Heart right ventricle (tissue), 16 donors: ENCODE data around the gene GUK1. TPM values are rescaled to one million over a fixed set of nuclear protein-coding genes. Genes with fewer than 3 reads are reported as not detected.

Experiments used
- ATAC-seq, 8 donors: fragments of 200-7000 bp; cut with Tn5 transposase; one replicate each; pipeline ENCODE4 v1.9.1; 2020; ENCODE audit warnings: mild to moderate bottlenecking in 8 of 8, moderate library complexity in 8 of 8, moderate number of reproducible peaks in 1 of 8
- DNase-seq, 2 donors: peaks; one replicate each; pipeline ENCODE4 v3.0.0-alpha.2; 2020
- H3K27ac ChIP-seq, 10 donors: fragments of 200-600 bp; sonication (generic) in 2 of 10; one replicate each; pipeline versions ENCODE4 v1.5.0 to v1.8.0; 2020 to 2022; ENCODE audit warnings: mild to moderate bottlenecking in 3 of 10
- H3K27me3 ChIP-seq, 7 donors: fragments of 200-600 bp; one replicate each; pipeline ENCODE4 v1.8.0; 2021 to 2022; ENCODE audit warnings: mild to moderate bottlenecking in 2 of 7
- H3K36me3 ChIP-seq, 9 donors: fragments of 200-600 bp; sonication (generic) in 1 of 9; one replicate each; pipeline versions ENCODE4 v1.5.0 to v1.8.0; 2020 to 2022; ENCODE audit warnings: mild to moderate bottlenecking in 2 of 9
- H3K4me1 ChIP-seq, 9 donors: fragments of 200-600 bp; sonication (generic) in 1 of 9; one replicate each; pipeline versions ENCODE4 v1.5.0 to v1.8.0; 2020 to 2022; ENCODE audit warnings: mild to moderate bottlenecking in 4 of 9
- H3K4me3 ChIP-seq, 10 donors: fragments of 200-600 bp; sonication (generic) in 2 of 10; one replicate each; pipeline versions ENCODE4 v1.5.0 to v1.8.0; 2020 to 2022; ENCODE audit warnings: mild to moderate bottlenecking in 7 of 10, moderate library complexity in 2 of 10
- H3K9me3 ChIP-seq, 11 donors: fragments of 200-600 bp in 10 of 11; sonication (generic) in 2 of 11; one replicate each; pipeline versions ENCODE4 v1.5.0 to v1.8.0; 2013 to 2022; ENCODE audit warnings: mild to moderate bottlenecking in 2 of 11, control low read depth in 1 of 11, moderate library complexity in 1 of 11
- whole genome bisulfite sequencing, 2 donors: extraction: QIAGEN DNeasy Blood & Tissue Kit; methylation state at CpG; one replicate each; pipeline ENCODE4 v1.1.7; 2013; ENCODE audit warnings: inconsistent platforms in 1 of 2; 5-methylcytosine and 5-hydroxymethylcytosine counted together
- intact Hi-C, 10 donors: fragments of 100-400 bp; cut with DNase I; formaldehyde crosslinking; loops; one replicate each; pipeline versions ENCODE4 v1.11.1 to v1.14.2; 2022
- polyA plus RNA-seq, 2 donors: library from polyadenylated mRNA; stranded (reverse); fragments of 200-250 nt; gene quantifications; one replicate each; pipeline ENCODE4 v1.2.3, GENCODE V29; 2013
- total RNA-seq, 10 donors: library from RNA; stranded (reverse); fragmentation: NEBNext Ultra II Directional in 3 of 10; extraction: Animal tissue kit (Norgen Biotek cat#: 25700) in 3 of 10; gene quantifications; one replicate each; pipeline versions ENCODE4 v1.2.1 to v1.2.4, GENCODE V29; 2021 to 2023
- TF ChIP-seq, protein P1 (sequence below), 9 donors: fragments of 200-600 bp; sonication (generic) in 2 of 9; IDR thresholded peaks; one replicate each; pipeline versions ENCODE4 v1.5.0 to v1.8.0; 2021 to 2022; ENCODE audit warnings: antibody characterized with exemption in 9 of 9, mild to moderate bottlenecking in 5 of 9, moderate library complexity in 1 of 9
- donor health status: Arrhythmogenic right ventricular cardiomyopathy.
- donor health status: ischemic (EF 13 %, LVEDD 7.1; RV severe dilation, severe dysfunction).
- donor health status: healthy with polysubstance abuse.
- donor health status: DM: no; HTN: yes; CAD: no.
- donor health status: DM: no; HTN: no; CAD: no.
- donor health status: ischemic (EF 25% LVEDD 6.9; RV normal size, moderate dysfunction).
- donor health status: ischemic (EF 25% LVEDD 5.7; RV mildly dilated, moderate dysfunction).
- donor health status: healthy.
- donor health status: DM: yes; HTN: yes; CAD: no.
- donor health status: Ischemic cardiomyopathy.
- donor health status: ischemic (EF 35%, LVEDD 5.7; RV mildly dilated, moderate dysfunction).
- donor health status: nonischemic (EF 11% LVEDD 7.7; RV severe dilation, severe dysfunction).
- donor health status: DM: yes; HTN: yes; CAD: no.
- donor health status: PGD.
- donor health status: ischemic (EF 29% LVEDD 5.4; RV normal size, mild dysfunction).
- donor health status: nonischemic (EF 23%, LVEDD 6.1; RV moderate dilation, normal function).

The GUK1 gene
- total and polyA plus RNA-seq, 12 donors, result 121 to 474 (median 169) TPM

GRCh38 chr1:228097333-228098081, 42.6 kb upstream of the GUK1 start:
- 88 to 91% methylated on average over 34 of the region's 34 CpGs for WGBS, 2 donors
- H3K36me3 ChIP-seq, result peaks cover 6 to 76% (median 33%) of the 10 kb centered on the region in 9 donors
- H3K9me3 ChIP-seq, result peaks cover 0 to 18% (median 10%) of the 10 kb centered on the region in 11 donors
- DNase-seq (no peak), ATAC-seq (no peak)
- no peaks in the 10 kb centered on the region for H3K27me3 ChIP-seq
- no peak overlapping the region for H3K4me3 ChIP-seq
- intact Hi-C loops, result no loop called here
- peaks cover 6 to 48% (median 36%) of the 10 kb centered on the region in 9 donors for H3K4me1 ChIP-seq
- TF ChIP-seq, protein P1, sequence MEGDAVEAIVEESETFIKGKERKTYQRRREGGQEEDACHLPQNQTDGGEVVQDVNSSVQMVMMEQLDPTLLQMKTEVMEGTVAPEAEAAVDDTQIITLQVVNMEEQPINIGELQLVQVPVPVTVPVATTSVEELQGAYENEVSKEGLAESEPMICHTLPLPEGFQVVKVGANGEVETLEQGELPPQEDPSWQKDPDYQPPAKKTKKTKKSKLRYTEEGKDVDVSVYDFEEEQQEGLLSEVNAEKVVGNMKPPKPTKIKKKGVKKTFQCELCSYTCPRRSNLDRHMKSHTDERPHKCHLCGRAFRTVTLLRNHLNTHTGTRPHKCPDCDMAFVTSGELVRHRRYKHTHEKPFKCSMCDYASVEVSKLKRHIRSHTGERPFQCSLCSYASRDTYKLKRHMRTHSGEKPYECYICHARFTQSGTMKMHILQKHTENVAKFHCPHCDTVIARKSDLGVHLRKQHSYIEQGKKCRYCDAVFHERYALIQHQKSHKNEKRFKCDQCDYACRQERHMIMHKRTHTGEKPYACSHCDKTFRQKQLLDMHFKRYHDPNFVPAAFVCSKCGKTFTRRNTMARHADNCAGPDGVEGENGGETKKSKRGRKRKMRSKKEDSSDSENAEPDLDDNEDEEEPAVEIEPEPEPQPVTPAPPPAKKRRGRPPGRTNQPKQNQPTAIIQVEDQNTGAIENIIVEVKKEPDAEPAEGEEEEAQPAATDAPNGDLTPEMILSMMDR (IDR thresholded peaks at IDR 0.05), result no peak
- H3K27ac ChIP-seq, result no peak overlapping the region

- no peak for DNase-seq
- TF ChIP-seq, protein P1 (IDR thresholded peaks at IDR 0.05), result no peak
- ATAC-seq, result no peak
- intact Hi-C loops, result no loop called here
- 88 to 89% methylated on average over 28 of the region's 28 CpGs for WGBS, 2 donors
- no peak overlapping the region for H3K4me3 ChIP-seq
- H3K9me3 ChIP-seq, result peaks cover 0 to 18% (median 10%) of the 10 kb centered on the region in 11 donors
- H3K4me1 ChIP-seq, result peaks cover 6 to 41% (median 28%) of the 10 kb centered on the region in 9 donors
- peaks cover 6 to 67% (median 33%) of the 10 kb centered on the region in 9 donors for H3K36me3 ChIP-seq
- H3K27me3 ChIP-seq, result no peaks in the 10 kb centered on the region
- H3K27ac ChIP-seq, result no peak overlapping the region
Measured at GRCh38 chr1:228098323-228098931, 41.7 kb upstream of the GUK1 start.

DNA sequence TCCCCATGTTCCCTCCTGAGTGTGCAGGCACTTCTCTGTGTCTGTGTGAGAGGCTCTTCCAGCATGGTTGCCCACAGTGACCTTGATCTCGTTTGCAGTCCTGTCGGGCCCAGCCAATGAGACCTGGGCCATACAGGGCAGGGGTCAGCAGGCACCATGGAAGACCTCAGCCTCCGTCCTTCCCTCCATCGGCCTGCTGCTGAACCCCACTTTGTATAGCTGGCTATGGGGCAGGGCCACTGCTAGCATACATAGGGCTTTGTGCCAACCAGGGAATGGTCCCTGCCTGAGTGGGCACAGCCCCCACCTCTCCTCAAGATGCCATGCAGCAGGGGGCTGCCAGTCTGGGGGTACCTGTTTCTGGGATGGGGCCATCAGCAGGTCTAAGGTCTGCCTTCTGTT, 40.7 kb upstream of the GUK1 start:
- ATAC-seq, result no peak
- no peak overlapping the region for H3K4me3 ChIP-seq
- peaks cover 0 to 11% (median 7%) of the 10 kb centered on the region in 11 donors for H3K9me3 ChIP-seq
- H3K4me1 ChIP-seq, result peaks cover 12 to 50% (median 36%) of the 10 kb centered on the region in 9 donors
- intact Hi-C loops, result no loop called here
- no peaks in the 10 kb centered on the region for H3K27me3 ChIP-seq
- no peak overlapping the region for H3K27ac ChIP-seq
- 59 to 67% methylated on average over 4 of the region's 4 CpGs for WGBS, 2 donors
- DNase-seq, result no peak
- H3K36me3 ChIP-seq, result peaks cover 6 to 59% (median 33%) of the 10 kb centered on the region in 9 donors
- TF ChIP-seq, protein P1 (IDR thresholded peaks at IDR 0.05), result no peak

DNA sequence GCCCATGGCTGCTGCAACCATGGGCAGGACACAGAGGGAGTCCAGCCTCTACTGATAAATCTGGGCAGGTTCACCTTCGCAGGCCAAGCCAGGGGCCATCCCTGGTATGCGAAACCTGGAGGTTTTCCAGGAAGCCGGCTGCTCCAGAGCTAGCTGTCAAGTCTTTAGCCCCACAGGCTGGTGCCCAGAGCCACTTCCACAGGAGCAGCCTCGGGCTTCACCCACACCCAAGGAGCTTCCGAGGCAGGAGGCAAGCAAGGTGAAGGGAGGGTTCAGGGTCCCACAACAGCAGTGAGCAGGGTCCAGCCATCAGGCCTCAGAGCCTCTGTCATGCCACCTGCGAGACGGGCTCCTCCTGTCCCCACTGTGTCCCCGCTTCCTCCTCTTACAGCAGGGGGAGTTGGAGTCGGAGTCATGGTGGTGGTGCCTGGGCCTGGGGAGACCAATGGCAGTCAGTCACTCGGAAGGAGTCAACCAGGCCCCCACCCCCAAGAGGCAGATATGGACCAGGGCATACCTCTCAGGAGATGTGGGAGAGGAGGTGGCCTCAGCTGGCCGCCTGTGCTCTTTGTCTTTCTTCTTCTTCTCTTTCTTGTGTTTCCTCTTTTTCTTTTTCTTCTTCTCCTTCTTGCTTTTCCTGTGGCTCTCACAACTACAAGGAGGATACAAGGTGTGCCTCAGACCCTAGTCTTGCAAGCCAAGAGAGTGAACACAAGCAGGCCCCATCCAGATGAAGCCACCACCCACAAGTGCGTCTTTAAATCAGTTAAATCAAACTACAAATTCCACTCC, 39.1 kb upstream of the GUK1 start:
- intact Hi-C loops, result no loop called here
- peaks cover 6 to 64% (median 33%) of the 10 kb centered on the region in 9 donors for H3K36me3 ChIP-seq
- H3K9me3 ChIP-seq, result no peaks in the 10 kb centered on the region
- ATAC-seq (no peak), DNase-seq (no peak)
- no peaks in the 10 kb centered on the region for H3K27me3 ChIP-seq
- H3K4me3 ChIP-seq, result no peak overlapping the region
- WGBS, 2 donors, result 66 to 74% methylated on average over 12 of the region's 12 CpGs
- H3K4me1 ChIP-seq, result peaks cover 12 to 50% (median 38%) of the 10 kb centered on the region in 9 donors
- no peak overlapping the region for H3K27ac ChIP-seq
- TF ChIP-seq, protein P1 (IDR thresholded peaks at IDR 0.05), result no peak
